Measurements from ENCODE around the gene C1orf174. TPM values are rescaled to one million over a fixed set of nuclear protein-coding genes. Genes with fewer than 3 reads are reported as not detected.

C1orf174 gene
- total RNA-seq, 6 experiments from 2014 or later, result 9.7 to 20.9 (median 11.1) TPM

DNA sequence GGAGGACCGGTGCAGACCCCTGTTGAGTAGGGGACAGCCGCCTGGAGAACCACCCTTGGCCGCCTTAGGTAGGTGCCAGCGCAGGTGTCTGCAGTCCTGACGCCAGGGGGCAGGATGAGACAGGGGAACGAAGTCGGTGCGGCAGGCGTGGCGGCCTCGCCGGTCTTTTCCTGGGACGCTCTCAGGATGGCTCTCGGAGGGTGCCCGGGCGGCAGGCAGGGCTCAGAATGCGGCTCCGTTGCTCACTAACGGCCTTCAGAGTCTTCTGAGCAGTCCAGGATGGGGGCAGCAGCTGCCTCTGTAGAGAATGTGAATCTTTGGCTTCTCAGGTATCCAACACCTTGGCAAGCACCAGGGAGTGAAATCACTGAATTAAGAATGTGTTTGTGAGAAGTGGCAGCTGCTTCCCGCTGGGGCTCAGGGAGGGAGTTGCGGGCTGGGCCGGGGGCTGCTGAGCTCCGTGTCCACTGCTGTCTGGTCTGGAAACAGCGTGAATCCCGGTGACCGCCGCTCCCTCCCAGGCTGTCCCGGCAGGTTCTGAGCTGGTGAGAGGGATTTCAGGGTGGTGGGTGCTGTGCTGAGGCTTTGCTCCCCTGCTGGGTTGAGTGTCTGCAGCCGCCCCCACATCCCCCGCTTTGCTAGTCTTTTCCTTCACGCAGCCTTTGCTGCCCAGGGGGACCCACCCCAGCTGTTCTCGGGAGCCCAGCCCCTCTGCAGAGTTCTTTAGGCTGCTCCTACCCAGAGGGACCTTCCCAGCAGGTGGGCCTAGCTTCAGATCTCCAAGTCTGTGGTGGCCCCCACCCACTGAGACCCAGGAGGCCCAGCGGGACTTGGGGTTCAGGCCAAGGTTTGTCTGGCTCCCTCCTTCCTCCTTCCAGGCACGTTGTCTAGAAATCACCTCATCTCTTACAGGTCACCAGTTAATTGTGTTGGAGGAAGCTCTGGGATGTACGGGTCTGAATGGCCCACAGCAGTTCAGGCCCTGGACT is 11.1 kb upstream of the C1orf174 start:
- intact Hi-C loops (cut with DNase I), result no loop called here
- no peak for TF ChIP-seq POLR2A (IDR thresholded peaks at IDR 0.05)
- TF ChIP-seq, protein P1, sequence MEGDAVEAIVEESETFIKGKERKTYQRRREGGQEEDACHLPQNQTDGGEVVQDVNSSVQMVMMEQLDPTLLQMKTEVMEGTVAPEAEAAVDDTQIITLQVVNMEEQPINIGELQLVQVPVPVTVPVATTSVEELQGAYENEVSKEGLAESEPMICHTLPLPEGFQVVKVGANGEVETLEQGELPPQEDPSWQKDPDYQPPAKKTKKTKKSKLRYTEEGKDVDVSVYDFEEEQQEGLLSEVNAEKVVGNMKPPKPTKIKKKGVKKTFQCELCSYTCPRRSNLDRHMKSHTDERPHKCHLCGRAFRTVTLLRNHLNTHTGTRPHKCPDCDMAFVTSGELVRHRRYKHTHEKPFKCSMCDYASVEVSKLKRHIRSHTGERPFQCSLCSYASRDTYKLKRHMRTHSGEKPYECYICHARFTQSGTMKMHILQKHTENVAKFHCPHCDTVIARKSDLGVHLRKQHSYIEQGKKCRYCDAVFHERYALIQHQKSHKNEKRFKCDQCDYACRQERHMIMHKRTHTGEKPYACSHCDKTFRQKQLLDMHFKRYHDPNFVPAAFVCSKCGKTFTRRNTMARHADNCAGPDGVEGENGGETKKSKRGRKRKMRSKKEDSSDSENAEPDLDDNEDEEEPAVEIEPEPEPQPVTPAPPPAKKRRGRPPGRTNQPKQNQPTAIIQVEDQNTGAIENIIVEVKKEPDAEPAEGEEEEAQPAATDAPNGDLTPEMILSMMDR (IDR thresholded peaks at IDR 0.05), result peak; percentile 72 to 82 (median 78)
- peak; percentile 75 to 91 (median 86) for ATAC-seq
- peak; percentile 75 to 82 (median 79) for DNase-seq
- Histone ChIP-seq H3K27me3 (no peaks in the 10 kb centered on the region), H3K4me3 (no peak overlapping the region), H3K27ac (no peak overlapping the region), H3K9me3 (no peaks in the 10 kb centered on the region), H3K4me1 (peaks cover 0 to 3% (median 0%) of the 10 kb centered on the region in 4 donors), H3K36me3 (no peaks in the 10 kb centered on the region)
- 13% methylated on average over 12 of the region's 35 CpGs for WGBS (ENCODE audit: insufficient coverage, low coverage, low lambda C conversion rate, missing lambda C conversion rate)

DNA sequence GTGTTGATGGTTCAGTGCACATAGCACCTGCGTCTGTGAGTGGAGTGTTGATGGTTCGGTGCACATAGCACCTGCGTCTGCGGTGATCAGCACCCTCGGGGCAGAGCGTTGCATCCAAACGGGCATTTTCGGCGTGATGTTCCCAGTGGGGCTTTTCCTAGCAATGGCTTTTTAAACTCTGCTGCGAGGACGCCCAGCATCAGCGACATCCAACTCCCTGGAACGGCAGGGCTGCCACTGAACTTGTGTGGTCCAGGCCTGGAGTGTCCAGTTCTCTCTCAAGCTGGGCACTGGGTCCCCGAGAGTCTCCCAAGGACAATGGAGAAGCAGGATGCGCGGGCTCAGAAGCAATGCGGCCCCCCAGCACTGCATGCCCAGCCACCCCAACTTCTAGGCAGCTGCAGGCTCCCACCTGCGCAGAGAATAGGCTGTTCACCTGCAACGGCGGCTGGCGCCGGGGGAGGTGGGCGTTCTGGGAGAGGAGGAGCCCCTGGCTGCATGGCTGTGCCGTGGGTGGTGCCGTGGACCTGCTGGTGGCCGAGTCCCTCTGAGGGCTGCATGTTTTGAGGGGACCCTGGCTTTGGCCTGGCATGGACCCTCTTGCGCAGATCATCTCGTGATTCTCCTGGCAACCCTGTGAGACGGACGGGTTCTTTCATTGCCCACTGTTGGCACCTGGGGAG is 10.1 kb upstream of the C1orf174 start:
- H3K36me3 ChIP-seq, result no peaks in the 10 kb centered on the region
- no peaks in the 10 kb centered on the region for H3K27me3 ChIP-seq
- ATAC-seq (no peak), DNase-seq (peak in 1 of 3 donors; percentile 51)
- peaks cover 0 to 3% (median 0%) of the 10 kb centered on the region in 4 donors for H3K4me1 ChIP-seq
- intact Hi-C loops (cut with DNase I), result no loop called here
- no peak overlapping the region for H3K27ac ChIP-seq
- 92% methylated on average over 10 of the region's 30 CpGs for WGBS (ENCODE audit: insufficient coverage, low coverage, low lambda C conversion rate, missing lambda C conversion rate)
- H3K4me3 ChIP-seq, result no peak overlapping the region
- no peaks in the 10 kb centered on the region for H3K9me3 ChIP-seq
- TF ChIP-seq, protein P1 (IDR thresholded peaks at IDR 0.05), result no peak
- TF ChIP-seq POLR2A (IDR thresholded peaks at IDR 0.05), result no peak

DNA sequence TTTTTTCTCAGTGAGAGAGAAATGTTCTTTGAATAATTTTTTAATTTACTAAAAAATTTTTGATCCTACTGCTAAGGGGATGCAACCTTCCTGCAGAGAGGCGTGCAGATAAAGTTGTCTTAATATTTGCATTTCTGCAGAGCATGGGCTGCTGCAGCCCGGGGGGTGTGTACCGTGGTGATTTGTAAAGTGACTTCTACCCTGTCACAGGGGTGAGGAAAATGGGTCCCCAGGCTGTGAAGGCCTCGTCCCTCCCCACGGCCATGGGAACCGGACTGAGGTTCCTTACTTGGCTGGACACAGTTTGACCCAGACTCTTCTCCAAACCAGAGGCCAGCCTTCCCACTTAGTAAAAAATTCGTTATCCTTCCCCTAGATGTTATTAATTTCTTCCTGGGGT is 9.5 kb upstream of the C1orf174 start:
- no peak for ATAC-seq
- 62% methylated on average over 7 of the region's 7 CpGs for WGBS (ENCODE audit: insufficient coverage, low coverage, low lambda C conversion rate, missing lambda C conversion rate)

DNA sequence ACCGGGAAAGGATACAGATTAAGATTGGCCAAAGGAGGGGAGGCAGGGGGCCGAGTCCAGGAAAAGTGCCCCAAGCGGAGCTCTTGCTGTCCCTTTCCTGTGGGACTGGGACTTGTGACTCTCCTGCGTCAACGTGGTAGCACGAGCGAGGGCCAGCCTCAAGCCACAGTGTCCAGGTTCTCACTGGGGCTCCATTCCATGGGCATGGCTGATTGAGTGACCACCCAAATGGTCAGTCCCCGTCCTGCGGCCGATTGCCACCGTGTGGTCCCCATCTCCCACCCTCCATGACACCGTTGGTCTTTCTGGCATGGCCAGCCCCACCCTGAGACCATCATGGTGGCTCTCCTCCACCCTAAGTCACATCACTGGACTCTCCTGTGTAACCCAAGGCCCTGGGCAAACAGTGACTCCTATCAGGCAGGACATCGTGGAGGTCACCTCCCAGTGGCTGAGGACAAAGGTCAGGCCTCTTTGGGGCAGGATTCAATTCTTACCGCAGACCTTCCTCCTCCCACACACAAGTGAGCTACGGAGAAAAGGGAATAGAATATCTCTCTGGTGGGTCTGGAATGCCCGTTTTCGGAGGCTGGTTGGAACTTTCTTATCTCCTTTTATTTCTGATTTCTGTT is 8.9 kb upstream of the C1orf174 start:
- no peak for ATAC-seq
- H3K4me1 ChIP-seq, result peaks cover 0 to 3% (median 0%) of the 10 kb centered on the region in 4 donors
- no peaks in the 10 kb centered on the region for H3K36me3 ChIP-seq
- peak in 1 of 3 donors; percentile 38 for DNase-seq
- WGBS (ENCODE audit: insufficient coverage, low coverage, low lambda C conversion rate, missing lambda C conversion rate), result 54% methylated on average over 7 of the region's 17 CpGs
- no peak overlapping the region for H3K27ac ChIP-seq
- no peak overlapping the region for H3K4me3 ChIP-seq
- H3K9me3 ChIP-seq, result no peaks in the 10 kb centered on the region
- no peak for TF ChIP-seq POLR2A (IDR thresholded peaks at IDR 0.05)
- intact Hi-C loops (cut with DNase I), result no loop called here
- no peaks in the 10 kb centered on the region for H3K27me3 ChIP-seq

More for the DNA sequence above, 9.5 kb upstream of the C1orf174 start:
- H3K9me3 ChIP-seq, result no peaks in the 10 kb centered on the region
- H3K36me3 ChIP-seq, result no peaks in the 10 kb centered on the region
- no peak for TF ChIP-seq POLR2A (IDR thresholded peaks at IDR 0.05)
- TF ChIP-seq, protein P1 (IDR thresholded peaks at IDR 0.05), result no peak
- no peaks in the 10 kb centered on the region for H3K27me3 ChIP-seq
- H3K27ac ChIP-seq, result no peak overlapping the region
- intact Hi-C loops (cut with DNase I), result no loop called here
- H3K4me1 ChIP-seq, result peaks cover 0 to 3% (median 0%) of the 10 kb centered on the region in 4 donors
- H3K4me3 ChIP-seq, result no peak overlapping the region
- DNase-seq, result peak in 1 of 3 donors; percentile 7
